ENCODE results near the gene CHMP1A.
"Not testable (repeated sequence)": the region's sequence is repeated elsewhere in the genome, so short reads cannot be mapped to it uniquely, and the experiment has no call there.

Gene CHMP1A

GRCh38 chr16:89691986-89692569 is 34.6 kb upstream of the CHMP1A start:
- DNase-seq (ENCODE audit: low read depth), result no peak

DNA sequence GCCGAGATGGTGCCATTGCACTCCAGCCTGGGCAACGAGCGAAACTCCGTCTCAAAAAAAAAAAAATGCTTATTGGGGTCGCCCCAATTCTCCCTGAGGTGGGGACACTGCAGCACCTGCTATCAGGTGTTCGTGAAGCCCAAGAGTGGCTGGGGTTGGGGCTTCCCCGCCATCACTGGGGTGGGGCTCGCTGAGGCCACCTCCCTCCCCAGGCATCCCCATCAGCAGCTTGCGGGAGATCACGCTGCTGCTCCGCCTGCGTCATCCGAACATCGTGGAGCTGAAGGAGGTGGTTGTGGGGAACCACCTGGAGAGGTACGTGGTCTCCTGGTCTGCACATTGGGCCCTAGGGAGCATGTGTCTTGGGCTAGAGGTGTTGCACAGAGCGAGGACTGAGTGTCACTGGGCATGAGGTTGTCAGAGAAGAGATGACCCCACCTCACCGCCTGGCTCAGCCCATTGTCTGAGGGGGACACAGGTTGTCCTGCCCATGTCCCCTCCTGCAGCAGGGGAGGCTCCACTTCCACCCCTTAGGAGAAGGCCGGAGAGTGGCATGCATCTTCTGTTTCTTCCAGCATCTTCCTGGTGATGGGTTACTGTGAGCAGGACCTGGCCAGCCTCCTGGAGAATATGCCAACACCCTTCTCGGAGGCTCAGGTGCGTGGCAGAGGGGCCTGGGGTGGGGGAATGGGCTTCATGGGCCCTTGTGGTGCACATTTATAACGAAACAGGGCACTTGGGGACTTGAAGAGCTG is 33.9 kb upstream of the CHMP1A start:
- no peak for DNase-seq (ENCODE audit: low read depth)

GRCh38 chr16:89690392-89690901 is 32.9 kb upstream of the CHMP1A start:
- DNase-seq (ENCODE audit: low read depth), result no peak

- DNase-seq (ENCODE audit: low read depth), result not testable (repeated sequence)
Observed at GRCh38 chr16:89689621-89690020, 32.1 kb upstream of the CHMP1A start.

DNA sequence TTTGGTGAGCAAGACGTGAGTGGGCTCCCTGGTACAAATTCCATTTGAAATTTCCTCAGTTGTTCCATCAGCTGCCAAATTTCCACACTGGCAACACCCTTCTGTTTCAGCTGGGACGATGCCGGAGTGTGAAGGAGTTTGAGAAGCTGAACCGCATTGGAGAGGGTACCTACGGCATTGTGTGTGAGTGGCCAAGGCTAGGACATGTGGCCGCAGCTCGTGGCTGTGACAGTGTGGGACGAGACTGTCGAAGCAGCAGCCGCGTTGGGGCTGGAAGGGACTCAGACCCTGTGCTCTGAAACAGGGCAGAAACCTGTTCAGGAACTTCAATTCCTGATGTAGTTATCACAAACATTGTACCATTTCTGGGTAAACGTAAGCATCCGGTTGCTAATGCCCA is 31.6 kb upstream of the CHMP1A start:
- DNase-seq (ENCODE audit: low read depth), result no peak

DNA sequence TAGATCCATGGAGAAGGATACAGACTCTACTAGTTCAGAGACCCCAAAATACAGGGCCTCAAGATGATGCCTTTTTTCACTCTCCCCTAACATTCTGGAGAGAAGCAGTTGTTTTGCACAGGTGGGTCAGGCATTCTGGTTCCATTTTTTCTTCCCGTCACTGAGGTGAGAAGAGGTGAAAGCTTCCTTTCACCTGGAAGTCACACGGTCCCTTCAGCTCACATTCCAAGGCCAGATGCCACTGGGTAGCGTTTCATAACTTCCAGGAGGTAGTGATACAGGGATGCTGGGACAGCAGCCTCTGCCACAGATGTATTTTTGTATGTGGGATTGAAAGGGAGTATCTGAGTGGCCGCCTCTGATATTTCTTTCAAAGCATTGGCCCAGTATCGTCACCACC is 30.9 kb upstream of the CHMP1A start:
- DNase-seq (ENCODE audit: low read depth), result no peak

GRCh38 chr16:89687092-89687940 is 29.8 kb upstream of the CHMP1A start:
- DNase-seq (ENCODE audit: low read depth), result no peak

DNA sequence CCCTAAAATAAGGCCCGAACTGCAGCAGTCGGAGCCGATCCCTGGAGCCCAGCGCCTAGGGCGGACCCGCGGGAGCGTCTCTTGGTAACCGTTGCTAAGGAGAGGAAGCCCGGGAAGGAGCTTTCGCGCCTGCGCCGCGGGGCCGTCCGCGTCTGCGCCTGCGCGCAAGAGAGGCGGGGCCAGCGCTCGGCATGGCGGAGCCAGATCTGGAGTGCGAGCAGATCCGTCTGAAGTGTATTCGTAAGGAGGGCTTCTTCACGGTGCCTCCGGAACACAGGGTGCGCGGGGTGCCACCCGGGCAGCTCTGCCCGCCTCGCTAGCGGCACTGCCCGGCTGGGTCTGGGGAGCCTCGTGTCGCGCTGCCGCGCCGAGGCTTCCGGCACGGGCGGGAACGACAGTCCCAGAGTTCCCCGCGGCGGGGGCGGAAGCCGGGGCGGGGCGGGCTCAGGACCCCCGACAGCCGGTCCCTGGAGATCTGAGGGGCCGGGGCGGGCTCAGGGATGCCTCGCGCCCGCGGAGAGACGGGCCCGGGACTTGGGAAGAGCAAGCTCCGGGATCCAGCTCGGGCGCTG is 29.1 kb upstream of the CHMP1A start, which contains the start of gene CDK10:
Gene CDK10 (plus strand): TSS at position 170 of the 572 bp plus-strand sequence. CDS start 22 bp downstream, at position 192.
- DNase-seq (ENCODE audit: low read depth), result peak; percentile 92

DNA sequence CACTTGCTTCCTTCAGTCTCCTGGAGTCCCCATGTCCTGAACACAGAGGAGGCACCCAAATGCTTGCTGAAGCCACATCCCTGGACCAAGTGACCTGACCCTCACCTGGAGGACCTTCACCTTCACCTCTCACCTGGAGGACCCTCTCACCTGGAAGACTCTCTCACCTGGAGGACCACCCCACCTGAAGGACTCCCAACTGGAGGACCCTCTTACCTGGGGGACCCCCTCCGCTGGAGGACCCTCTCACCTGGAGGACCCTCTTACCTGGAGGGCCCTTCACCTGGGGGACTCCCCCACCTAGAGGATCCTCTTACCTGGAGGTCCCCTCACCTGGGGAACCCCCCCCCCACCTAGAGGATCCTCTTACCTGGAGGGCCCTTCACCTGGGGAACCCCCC is 28.4 kb upstream of the CHMP1A start:
- no peak for DNase-seq (ENCODE audit: low read depth)

DNA sequence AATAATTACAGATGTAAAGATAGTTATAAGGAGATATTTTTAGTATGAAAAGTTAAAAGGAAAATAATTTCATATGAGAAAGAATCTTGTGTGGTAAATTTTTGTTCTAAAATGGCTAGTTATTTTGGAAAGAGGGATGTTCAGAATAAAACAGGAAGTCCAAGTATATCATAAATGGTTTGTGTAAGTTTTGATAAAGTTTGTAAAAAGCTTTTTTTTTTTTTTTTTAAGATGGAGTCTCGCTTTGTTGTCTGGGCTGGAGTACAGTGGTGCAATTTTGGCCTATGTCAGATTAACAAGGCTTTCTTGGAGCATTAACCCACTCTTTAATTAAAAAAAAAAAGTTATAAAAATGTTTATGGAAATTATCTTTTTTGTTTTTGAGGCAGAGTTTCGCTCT is 20.8 kb upstream of the CHMP1A start:
- DNase-seq (ENCODE audit: low read depth), result no peak

GRCh38 chr16:89672177-89672941 is 14.9 kb upstream of the CHMP1A start:
- no peak for DNase-seq (ENCODE audit: low read depth)

DNA sequence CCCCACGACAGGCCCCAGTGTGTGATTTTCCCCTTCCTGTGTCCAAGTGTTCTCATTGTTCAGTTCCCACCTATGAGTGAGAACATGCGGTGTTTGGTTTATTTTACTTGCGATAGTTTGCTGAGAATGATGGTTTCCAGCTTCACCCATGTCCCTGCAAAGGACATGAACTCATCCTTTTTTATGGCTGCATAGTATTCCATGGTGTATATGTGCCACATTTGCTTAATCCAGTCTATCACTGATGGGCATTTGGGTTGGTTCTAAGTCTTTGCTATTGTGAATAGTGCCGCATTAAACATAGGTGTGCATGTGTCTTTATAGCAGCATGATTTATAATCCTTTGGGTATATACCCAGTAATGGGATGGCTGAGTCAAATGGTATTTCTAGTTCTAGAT is 14.1 kb upstream of the CHMP1A start:
- DNase-seq (ENCODE audit: low read depth), result not testable (repeated sequence)

- no peak for DNase-seq (ENCODE audit: low read depth)
Observed at GRCh38 chr16:89670496-89671431, 13.3 kb upstream of the CHMP1A start.

DNA sequence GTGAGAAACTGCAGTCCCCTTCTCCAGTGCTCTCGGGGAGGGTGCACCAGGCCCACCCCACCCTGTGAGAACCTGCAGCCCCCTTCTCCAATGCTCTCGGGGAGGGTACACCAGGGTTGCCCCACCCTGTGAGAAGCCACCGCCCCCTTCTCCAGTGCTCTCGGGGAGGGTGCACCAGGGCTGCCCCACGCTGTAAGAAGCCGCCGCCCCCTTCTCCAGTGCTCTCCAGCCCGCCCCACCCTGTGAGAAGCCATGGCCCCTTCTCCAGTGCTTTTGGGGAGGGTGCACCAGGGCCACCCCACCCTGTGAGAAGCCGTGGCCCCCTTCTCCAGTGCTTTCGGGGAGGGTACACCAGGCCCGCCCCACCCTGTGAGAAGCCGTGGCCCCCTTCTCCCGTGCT is 12.2 kb upstream of the CHMP1A start:
- no peak for DNase-seq (ENCODE audit: low read depth)

DNA sequence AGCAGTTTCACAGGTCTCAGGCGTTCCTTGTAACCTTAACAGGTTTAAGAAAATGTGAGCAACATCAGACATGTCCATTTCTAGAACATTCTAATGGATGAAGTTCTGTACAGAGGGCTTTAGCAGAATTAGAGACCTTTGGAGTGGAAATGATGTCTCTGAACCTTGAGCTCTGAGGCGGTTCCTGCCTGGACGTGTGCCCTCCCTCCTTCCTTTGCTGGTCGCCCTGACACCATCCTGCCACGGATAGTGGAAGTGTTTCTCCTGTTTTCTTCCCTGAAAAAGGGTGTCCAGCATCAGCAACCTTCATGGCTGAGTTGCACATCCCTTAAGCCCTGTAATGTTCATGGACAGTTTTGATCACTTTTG is 11.3 kb upstream of the CHMP1A start:
- DNase-seq (ENCODE audit: low read depth), result no peak

DNA sequence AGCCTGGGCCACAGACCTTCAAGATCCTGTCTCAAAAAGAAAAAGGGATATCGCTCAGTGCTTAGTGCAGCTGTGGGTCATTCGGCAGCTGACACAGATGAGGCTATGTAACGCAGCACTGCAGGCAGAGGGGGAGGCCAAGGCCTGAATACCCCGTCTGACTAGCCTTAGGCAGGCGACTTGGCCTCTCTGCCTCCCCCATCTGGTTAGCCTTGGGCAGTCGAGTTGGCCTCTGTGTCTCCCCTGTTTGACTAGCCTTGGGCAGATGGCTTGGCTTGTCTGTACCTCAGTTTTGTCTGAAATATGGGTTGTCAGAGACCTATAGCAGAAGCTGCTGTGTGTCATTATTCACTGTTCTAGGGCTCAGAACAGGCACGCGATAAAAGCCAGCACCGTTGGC is 10.1 kb upstream of the CHMP1A start:
- no peak for DNase-seq (ENCODE audit: low read depth)

DNA sequence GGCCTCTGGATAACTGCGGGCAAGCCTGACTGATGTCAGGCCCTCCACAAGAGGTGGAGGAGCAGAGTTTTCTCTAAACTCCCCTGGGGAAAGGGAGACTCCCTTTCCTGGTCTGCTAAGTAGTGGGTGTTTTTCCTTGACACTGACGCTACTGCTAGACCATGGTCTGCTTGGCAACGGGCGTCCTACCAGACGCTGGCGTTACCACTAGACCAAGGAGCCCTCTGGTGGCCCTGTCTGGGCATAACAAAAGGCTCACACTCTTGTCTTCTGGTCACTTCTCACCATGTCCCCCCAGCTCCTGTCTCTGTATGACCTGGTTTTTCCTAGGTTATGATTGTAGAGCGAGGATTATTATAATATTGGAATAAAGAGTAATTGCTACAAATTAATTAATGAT is 9.5 kb upstream of the CHMP1A start:
- DNase-seq (ENCODE audit: low read depth), result not testable (repeated sequence)

- not testable (repeated sequence) for DNase-seq (ENCODE audit: low read depth)
Observed at GRCh38 chr16:89664238-89664637, 6.7 kb upstream of the CHMP1A start.

- no peak for DNase-seq (ENCODE audit: low read depth)
Observed at GRCh38 chr16:89661215-89661614, 3.7 kb upstream of the CHMP1A start.

DNA sequence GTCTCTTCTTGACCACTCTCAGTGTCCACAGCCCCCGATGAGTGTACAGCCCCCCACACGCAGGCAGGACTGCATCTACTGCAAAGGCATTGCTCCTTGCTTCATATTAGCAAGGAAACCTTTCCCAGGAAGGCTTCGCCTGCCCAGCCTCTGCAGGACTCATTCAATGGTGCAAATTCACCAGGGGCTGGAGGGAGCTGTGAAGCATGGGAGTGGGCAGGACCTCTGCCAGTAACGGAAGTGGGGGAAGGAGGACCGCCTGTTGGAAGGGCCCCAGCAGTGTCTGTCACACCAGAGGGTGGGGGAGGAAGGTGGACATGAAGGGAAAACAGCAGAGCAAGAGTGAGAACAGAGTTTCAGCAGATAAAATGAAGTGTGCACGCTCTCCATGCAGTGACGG is 2.6 kb upstream of the CHMP1A start:
- DNase-seq (ENCODE audit: low read depth), result no peak
